Measurements from ENCODE around the gene ILDR2. TPM values are rescaled to one million over a fixed set of nuclear protein-coding genes. Genes with fewer than 3 reads are reported as not detected.

The ILDR2 gene
- total and polyA plus RNA-seq, 10 of the 15 experiments (the other 5 are each of a cell fraction or from before 2014, with no cell fraction given) = 0.05 to 5.3 (median 1.9) TPM

GRCh38 chr1:166865926-166866325 is 109.4 kb downstream of the ILDR2 start (continued):
- no peak for TF ChIP-seq ZBTB40 (IDR thresholded peaks at IDR 0.05; ENCODE audit: borderline replicate concordance)
- TF ChIP-seq SPI1 (IDR thresholded peaks at IDR 0.05; ENCODE audit: borderline replicate concordance, insufficient read depth, low read depth, low read length) = no peak
- no peak for TF ChIP-seq ZNF274 (IDR thresholded peaks at IDR 0.05; ENCODE audit: insufficient read depth, insufficient read length)
- TF ChIP-seq EZH2 (IDR thresholded peaks at IDR 0.05; ENCODE audit: borderline replicate concordance, control insufficient read depth, low read depth, low read length) = no peak
- no peak for TF ChIP-seq IKZF2 (IDR thresholded peaks at IDR 0.05)

- Histone ChIP-seq H4K20me1 (ENCODE audit: control insufficient read depth, insufficient read depth) (no peaks in the 10 kb centered on the region), H3K4me1 (ENCODE audit: control insufficient read depth, insufficient read depth, low read length) (no peaks in the 10 kb centered on the region), H3K9me3 (replicated peaks; ENCODE audit: control insufficient read depth, insufficient read depth, low read length) (no peaks in the 10 kb centered on the region), H3K9ac (ENCODE audit: control insufficient read depth, insufficient read depth, low read length) (no peak overlapping the region), H3K79me2 (ENCODE audit: control insufficient read depth, insufficient read depth, low read length) (no peaks in the 10 kb centered on the region), H3K4me3 (no peak overlapping the region), H3K27ac (ENCODE audit: control insufficient read depth, insufficient read depth) (no peak overlapping the region), H2AFZ (ENCODE audit: control insufficient read depth, low read depth, low read length) (no peak overlapping the region), H3K4me2 (ENCODE audit: control insufficient read depth, insufficient read depth) (no peak overlapping the region), H3K36me3 (ENCODE audit: control insufficient read depth in 2 of 2, insufficient read depth in 2 of 2, low read length in 1 of 2) (peaks cover 8 to 19% of the 10 kb centered on the region in 2 experiments), H3K27me3 (replicated peaks in 1 of 2; ENCODE audit: control insufficient read depth in 2 of 2, insufficient read depth in 2 of 2, low read length in 1 of 2) (no peaks in the 10 kb centered on the region)
- FAIRE-seq (no peak), ATAC-seq (peak; percentile 38; the same call in 2 of the 3 replicates), DNase-seq (ENCODE audit: low read depth, low spot score) (no peak)
- intact Hi-C loops (cut with micrococcal nuclease; ENCODE audit: unreplicated experiment) (no loop called here), in situ Hi-C loops (cut with MboI) (no loop called here)
- ChIA-PET RAD21 (ENCODE audit: unreplicated experiment) (no interaction called here), SMC1A (ENCODE audit: uncharacterized antibody, unreplicated experiment) (no interaction called here), POLR2A (no interaction called here), CTCF (interaction anchor here (1.6 kb wide), 1 partner anchor 10 kb away, joined by 6 read pairs; no protein-coding TSS in a partner anchor)
- 0% methylated on average over 5 of the region's 5 CpGs for WGBS (ENCODE audit: insufficient coverage, insufficient replicate concordance, low lambda C conversion rate, missing lambda C conversion rate)
- TF ChIP-seq ETV6 (conservative IDR thresholded peaks at IDR 0.05 in 1 of 2, IDR thresholded peaks at IDR 0.05 in 1 of 2; ENCODE audit: borderline replicate concordance in 1 of 2, low read depth in 1 of 2) (no peak), USF2 (IDR thresholded peaks at IDR 0.05; ENCODE audit: borderline replicate concordance, low read depth, low read length) (no peak), CHD1 (IDR thresholded peaks at IDR 0.05; ENCODE audit: low read depth, low read length) (no peak), SPI1 (IDR thresholded peaks at IDR 0.05; ENCODE audit: borderline replicate concordance, insufficient read depth, low read depth, low read length) (peak; percentile 11; the same call in 1 of the 2 replicates)
- BruUV-seq (replicated peaks) = no TSS peak
These were observed 115.7 kb downstream of the ILDR2 start for GRCh38 chr1:166859597-166859996.
